H9 (cell line): ENCODE data around the gene MLH1. TPM values are rescaled to one million over a fixed set of nuclear protein-coding genes. Genes with fewer than 3 reads are reported as not detected.

Experiments
- DNase-seq: peaks from one replicate; pipeline ENCODE4 v3.0.0-alpha.2; 2017
- H2AFZ ChIP-seq: one replicate; pipeline ENCODE4 v1.6.1; 2013; ENCODE audit warnings: mild to moderate bottlenecking, low read length, control low read depth, moderate library complexity
- H2AK5ac ChIP-seq: 2 replicates; pipeline ENCODE4 v1.6.1; 2013; ENCODE audit warnings: low read length, control low read depth, mixed read lengths; ENCODE audit not compliant: insufficient read length
- H2BK120ac ChIP-seq: one replicate; pipeline ENCODE4 v1.6.1; 2013; ENCODE audit warnings: low read depth, mild to moderate bottlenecking, low read length, control low read depth, inconsistent platforms; ENCODE audit not compliant: poor library complexity, severe bottlenecking
- H2BK12ac ChIP-seq: 2 replicates; pipeline ENCODE4 v1.6.1; 2013; ENCODE audit warnings: low read length, control low read depth, mixed read lengths, low read depth; ENCODE audit not compliant: insufficient read length
- H2BK15ac ChIP-seq: 2 replicates; pipeline ENCODE4 v1.6.1; 2013; ENCODE audit warnings: low read depth, low read length, control low read depth
- H2BK20ac ChIP-seq: one replicate; pipeline ENCODE4 v1.6.1; 2013; ENCODE audit warnings: low read depth, mild to moderate bottlenecking, low read length, control low read depth, inconsistent platforms; ENCODE audit not compliant: poor library complexity, severe bottlenecking
- H2BK5ac ChIP-seq: 2 replicates; pipeline ENCODE4 v1.6.1; 2013; ENCODE audit warnings: low read length, control low read depth, mixed read lengths; ENCODE audit not compliant: insufficient read length
- H3K14ac ChIP-seq: 2 replicates; pipeline ENCODE4 v1.6.1; 2013; ENCODE audit warnings: low read length, control low read depth; ENCODE audit not compliant: insufficient read depth
- H3K18ac ChIP-seq: 2 replicates; pipeline ENCODE4 v1.6.1; 2013; ENCODE audit warnings: low read depth, mild to moderate bottlenecking, mixed read lengths, low read length, control low read depth; ENCODE audit not compliant: insufficient read length
- H3K23ac ChIP-seq: 2 replicates; pipeline ENCODE4 v1.6.1; 2013; ENCODE audit warnings: low read length, control low read depth, mixed read lengths, low read depth; ENCODE audit not compliant: insufficient read length
- H3K23me2 ChIP-seq: 2 replicates; pipeline ENCODE4 v1.6.1; 2013; ENCODE audit warnings: low read depth, mild to moderate bottlenecking, mixed read lengths, low read length, control low read depth; ENCODE audit not compliant: insufficient read length, poor library complexity, severe bottlenecking
- H3K27ac ChIP-seq: 2 replicates; pipeline ENCODE4 v1.5.1; 2013; ENCODE audit warnings: low read length, control low read depth, mixed read lengths, low read depth; ENCODE audit not compliant: insufficient read length
- H3K27me3 ChIP-seq: 2 replicates; pipeline ENCODE4 v1.6.1; 2013; ENCODE audit warnings: low read length, control low read depth, inconsistent platforms; ENCODE audit not compliant: insufficient read depth
- H3K4ac ChIP-seq: 2 replicates; pipeline ENCODE4 v1.6.1; 2013; ENCODE audit warnings: low read depth, mild to moderate bottlenecking, control low read depth, inconsistent platforms, low read length, moderate library complexity
- H3K4me1 ChIP-seq: 2 replicates; pipeline ENCODE4 v1.6.1; 2013; ENCODE audit warnings: low read length, control low read depth, inconsistent platforms; ENCODE audit not compliant: insufficient read depth
- H3K4me2 ChIP-seq: 2 replicates; pipeline ENCODE4 v1.6.1; 2013; ENCODE audit warnings: low read length, control low read depth, mixed read lengths; ENCODE audit not compliant: insufficient read length, insufficient read depth
- H3K56ac ChIP-seq: 2 replicates; pipeline ENCODE4 v1.6.1; 2013; ENCODE audit warnings: low read depth, mild to moderate bottlenecking, mixed read lengths, low read length, control low read depth; ENCODE audit not compliant: insufficient read length
- H3K79me1 ChIP-seq: 2 replicates; pipeline ENCODE4 v1.6.1; 2013; ENCODE audit warnings: low read depth, mild to moderate bottlenecking, moderate library complexity, low read length, control low read depth, inconsistent platforms; ENCODE audit not compliant: insufficient read depth, poor library complexity, severe bottlenecking
- H3K79me2 ChIP-seq: 2 replicates; pipeline ENCODE4 v1.6.1; 2013; ENCODE audit warnings: low read length, control low read depth, inconsistent platforms; ENCODE audit not compliant: insufficient read depth
- H3K9ac ChIP-seq: 2 replicates; pipeline ENCODE4 v1.6.1; 2013; ENCODE audit warnings: low read length, control low read depth, mixed read lengths; ENCODE audit not compliant: insufficient read length; ENCODE audit errors: extremely low read depth
- H3K9me3 ChIP-seq: one replicate; pipeline ENCODE4 v1.6.1; 2013; ENCODE audit warnings: low read depth, low read length, inconsistent platforms; ENCODE audit not compliant: control insufficient read depth
- H3T11ph ChIP-seq: one replicate; pipeline ENCODE4 v1.6.1; 2013; ENCODE audit warnings: mild to moderate bottlenecking, low read length, control low read depth, inconsistent platforms
- H4K20me1 ChIP-seq: one replicate; pipeline ENCODE4 v1.6.1; 2013; ENCODE audit not compliant: control insufficient read depth, insufficient read length, insufficient read depth
- H4K5ac ChIP-seq: 2 replicates; pipeline ENCODE4 v1.6.1; 2013; ENCODE audit warnings: low read depth, mild to moderate bottlenecking, mixed read lengths, low read length, control low read depth; ENCODE audit not compliant: insufficient read length
- H4K8ac ChIP-seq: replicated peaks from 2 replicates; pipeline ENCODE4 v1.6.1; 2013; ENCODE audit warnings: low read length, control low read depth, mixed read lengths, low read depth; ENCODE audit not compliant: insufficient read length
- H4K91ac ChIP-seq: 2 replicates; pipeline ENCODE4 v1.6.1; 2013; ENCODE audit warnings: low read depth, mild to moderate bottlenecking, moderate library complexity, mixed read lengths, low read length, control low read depth; ENCODE audit not compliant: insufficient read length
- H3K27ac Mint-ChIP-seq, 3 experiments: 2 replicates in 2 of 3; 3 replicates in 1 of 3; pipeline ENCODE4 v1.8.0; 2020 to 2021; ENCODE audit warnings: mixed read lengths in 3 of 3, mild to moderate bottlenecking in 1 of 3, moderate library complexity in 1 of 3
- H3K27me3 Mint-ChIP-seq: 2 replicates; pipeline ENCODE4 v1.8.0; 2021; ENCODE audit warnings: low read depth, mild to moderate bottlenecking, moderate library complexity, mixed read lengths
- H3K36me3 Mint-ChIP-seq, 3 experiments: 2 replicates in 2 of 3; 3 replicates in 1 of 3; pipeline ENCODE4 v1.8.0; 2020 to 2021; ENCODE audit warnings: low read depth in 3 of 3, mixed read lengths in 3 of 3; ENCODE audit not compliant: insufficient read depth in 1 of 3
- H3K4me1 Mint-ChIP-seq, 2 experiments: 2 replicates each; pipeline ENCODE4 v1.8.0; 2020; ENCODE audit warnings: mixed read lengths in 2 of 2
- H3K4me3 Mint-ChIP-seq, 2 experiments: 2 replicates in 1 of 2; 3 replicates in 1 of 2; pipeline ENCODE4 v1.8.0; 2020 to 2021; ENCODE audit warnings: mild to moderate bottlenecking in 2 of 2, mixed read lengths in 2 of 2, moderate library complexity in 1 of 2
- H3K9me3 Mint-ChIP-seq, 2 experiments: 2 replicates in 1 of 2; 3 replicates in 1 of 2; pipeline ENCODE4 v1.8.0; 2020; ENCODE audit warnings: mild to moderate bottlenecking in 2 of 2, mixed read lengths in 2 of 2, moderate library complexity in 1 of 2
- CTCF ChIP-seq: fragments of 200-600 bp; sonication (generic); conservative IDR thresholded peaks from 3 replicates; pipeline ENCODE4 v1.8.0; 2021; ENCODE audit warnings: antibody characterized with exemption, mild to moderate bottlenecking
- WGBS: extraction: QIAGEN DNeasy Blood & Tissue Kit; methylation state at CpG from one replicate; pipeline ENCODE4 v1.1.7; 2013; ENCODE audit warnings: missing lambda C conversion rate, low lambda C conversion rate, mixed read lengths; ENCODE audit not compliant: insufficient read length; ENCODE audit errors: extremely low coverage; 5-methylcytosine and 5-hydroxymethylcytosine counted together
- total RNA-seq: library from RNA; stranded (reverse); gene quantifications from 2 replicates; pipeline ENCODE4 v1.2.1, GENCODE V29; 2021

MLH1 gene
- total RNA-seq, 1 experiment from 2014 or later = 45.1 TPM

GRCh38 chr3:37025561-37026335, 32.4 kb downstream of the MLH1 start:
- Histone ChIP-seq H3K9ac (no peak overlapping the region), H4K20me1 (no peaks in the 10 kb centered on the region), H3K27me3 (no peaks in the 10 kb centered on the region), H3T11ph (no peak overlapping the region), H2BK120ac (no peak overlapping the region), H2BK20ac (no peak overlapping the region), H3K56ac (no peak overlapping the region), H2AK5ac (no peak overlapping the region), H3K23ac (no peak overlapping the region), H4K91ac (no peak overlapping the region), H3K18ac (no peak overlapping the region), H3K27ac (no peak overlapping the region), H4K8ac (no peak overlapping the region), H4K5ac (no peak overlapping the region), H3K4me1 (no peaks in the 10 kb centered on the region), H2AFZ (no peak overlapping the region), H3K4me2 (no peak overlapping the region), H2BK12ac (no peak overlapping the region), H3K23me2 (no peaks in the 10 kb centered on the region), H3K9me3 (no peaks in the 10 kb centered on the region), H3K4ac (no peak overlapping the region), H3K79me1 (no peaks in the 10 kb centered on the region), H2BK5ac (no peak overlapping the region), H3K14ac (no peak overlapping the region), H2BK15ac (no peak overlapping the region), H3K79me2 (no peaks in the 10 kb centered on the region; the same call in 1 of the 2 replicates)
- Mint-ChIP-seq H3K4me3 (no peak overlapping the region), H3K36me3 (peaks cover 54 to 86% (median 83%) of the 10 kb centered on the region in 3 experiments), H3K9me3 (peaks cover 0 to 4% of the 10 kb centered on the region in 2 experiments; a peak in 2 of 5 replicates), H3K27ac (no peak overlapping the region), H3K4me1 (no peaks in the 10 kb centered on the region), H3K27me3 (no peaks in the 10 kb centered on the region)
- no peak for TF ChIP-seq CTCF
- no peak for DNase-seq
- WGBS = no CpG with 5 or more reads among the region's 3 CpGs
